Pons (tissue), 1 donor: ENCODE data around the gene BICRA.

ENCODE experiments used
- DNase-seq: peaks from one replicate; pipeline ENCODE4 v3.0.0-alpha.2; 2016; ENCODE audit warnings: low spot score

Gene BICRA

GRCh38 chr19:47601180-47601904, 7.6 kb upstream of the BICRA start:
- DNase-seq: no peak

- no peak for DNase-seq
Measured at GRCh38 chr19:47603706-47604565, 5.0 kb upstream of the BICRA start.

- no peak for DNase-seq
Measured at GRCh38 chr19:47607564-47608073, 1.3 kb upstream of the BICRA start.

GRCh38 chr19:47608074-47608918, 638 bp upstream of the BICRA start:
- DNase-seq: peak; percentile 96

GRCh38 chr19:47609906-47610894, 1.3 kb downstream of the BICRA start:
- no peak for DNase-seq

GRCh38 chr19:47610902-47611301, 2.0 kb downstream of the BICRA start:
- no peak for DNase-seq

- DNase-seq: peak; percentile 76
Measured at GRCh38 chr19:47613165-47614020, 4.5 kb downstream of the BICRA start.

- no peak for DNase-seq
Measured at GRCh38 chr19:47614021-47614295, 5.0 kb downstream of the BICRA start.

GRCh38 chr19:47614559-47614958, 5.6 kb downstream of the BICRA start:
- no peak for DNase-seq

GRCh38 chr19:47615230-47615629, 6.3 kb downstream of the BICRA start:
- no peak for DNase-seq

GRCh38 chr19:47615714-47616113, 6.8 kb downstream of the BICRA start:
- peak; percentile 97 for DNase-seq

- DNase-seq: no peak
Measured at GRCh38 chr19:47618771-47619170, 9.8 kb downstream of the BICRA start.

GRCh38 chr19:47619763-47620162, 10.8 kb downstream of the BICRA start:
- no peak for DNase-seq

- no peak for DNase-seq
Measured at GRCh38 chr19:47623151-47623920, 14.4 kb downstream of the BICRA start.

- no peak for DNase-seq
Measured at GRCh38 chr19:47623921-47624391, 15.0 kb downstream of the BICRA start.

- DNase-seq: no peak
Measured at GRCh38 chr19:47625650-47626049, 16.7 kb downstream of the BICRA start.

- no peak for DNase-seq
Measured at GRCh38 chr19:47626238-47626637, 17.3 kb downstream of the BICRA start.

- DNase-seq: no peak
Measured at GRCh38 chr19:47628078-47628771, 19.3 kb downstream of the BICRA start.

GRCh38 chr19:47630594-47630993, 21.7 kb downstream of the BICRA start:
- DNase-seq: no peak
